GM18868 (cell line): ENCODE results near the gene SRD5A2.
A peak's percentile ranks its signal among the peaks of the same experiment; 100 is the strongest.
"Not testable (repeated sequence)": the region's sequence is repeated elsewhere in the genome, so short reads cannot be mapped to it uniquely, and the experiment has no call there.

ENCODE experiments used
- ATAC-seq: cut with Tn5 transposase; IDR thresholded peaks from one replicate; pipeline ENCODE4 v1.9.1; 2021; ENCODE audit warnings: mild to moderate bottlenecking, moderate library complexity; ENCODE audit not compliant: unreplicated experiment

Gene SRD5A2

GRCh38 chr2:31534636-31535035, 46.1 kb downstream of the SRD5A2 start:
- ATAC-seq = no peak

DNA sequence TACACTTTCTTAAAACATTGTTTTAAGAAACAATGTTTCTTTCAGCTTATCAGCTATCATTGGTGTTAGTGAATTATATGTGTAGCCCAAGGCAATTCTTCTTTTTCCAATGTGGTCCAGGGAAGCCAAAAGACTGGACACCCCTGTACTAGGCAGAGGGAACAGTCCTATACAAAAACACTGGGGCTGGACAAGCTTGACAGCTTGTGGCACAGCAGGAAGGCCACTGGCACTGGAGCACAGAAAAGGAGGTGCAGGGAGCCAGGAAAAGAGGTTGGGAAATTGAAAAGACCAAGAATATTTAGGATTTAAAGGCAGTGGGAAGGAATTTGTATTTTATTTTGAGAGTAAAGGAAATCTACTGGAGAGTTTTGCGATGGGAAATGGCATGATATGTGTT, 47.7 kb downstream of the SRD5A2 start:
- no peak for ATAC-seq

- no peak for ATAC-seq
Observed at GRCh38 chr2:31531101-31531500, 49.6 kb downstream of the SRD5A2 start.

- no peak for ATAC-seq
Observed at GRCh38 chr2:31529256-31529655, 51.5 kb downstream of the SRD5A2 start.

DNA sequence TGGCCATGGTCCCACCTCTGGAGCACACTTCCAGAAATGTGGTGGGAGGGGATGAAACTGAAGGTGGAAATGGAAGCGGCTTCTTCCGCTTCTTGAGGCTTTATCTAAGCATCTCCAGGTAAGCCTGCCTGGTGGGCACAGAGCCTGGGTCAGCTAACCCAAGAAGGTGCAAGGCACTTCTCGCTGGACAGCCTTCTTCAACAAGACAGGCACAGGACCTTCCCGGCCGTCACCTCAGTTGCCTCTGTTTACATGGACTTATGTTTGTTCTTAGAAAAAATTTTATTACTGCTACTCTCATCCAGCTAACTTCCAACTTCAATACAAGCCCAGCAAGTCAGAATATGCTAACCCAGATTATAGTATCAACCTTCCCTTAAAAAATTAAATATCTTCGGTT, 51.9 kb downstream of the SRD5A2 start:
- ATAC-seq = no peak

- no peak for ATAC-seq
Observed at GRCh38 chr2:31526946-31527732, 53.6 kb downstream of the SRD5A2 start.

DNA sequence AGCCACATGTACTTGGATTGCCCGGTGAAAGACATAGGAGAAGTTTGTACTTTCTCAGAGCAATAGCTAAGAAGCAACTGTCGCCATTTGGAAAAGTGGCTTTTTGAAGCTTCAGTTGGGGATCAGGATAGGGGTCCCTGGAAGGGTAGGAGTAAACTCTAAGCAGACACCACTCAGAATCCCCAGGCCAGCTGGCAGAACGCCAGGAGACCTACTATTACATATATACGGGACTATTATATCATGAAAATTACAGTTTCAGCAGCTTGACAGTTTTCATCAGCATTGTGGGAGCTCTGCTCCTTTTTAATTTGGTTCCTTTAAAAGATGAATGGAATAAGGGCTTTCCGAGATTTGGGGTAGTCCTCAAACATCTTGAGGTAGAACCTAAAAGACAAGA, 54.9 kb downstream of the SRD5A2 start:
- ATAC-seq = no peak

DNA sequence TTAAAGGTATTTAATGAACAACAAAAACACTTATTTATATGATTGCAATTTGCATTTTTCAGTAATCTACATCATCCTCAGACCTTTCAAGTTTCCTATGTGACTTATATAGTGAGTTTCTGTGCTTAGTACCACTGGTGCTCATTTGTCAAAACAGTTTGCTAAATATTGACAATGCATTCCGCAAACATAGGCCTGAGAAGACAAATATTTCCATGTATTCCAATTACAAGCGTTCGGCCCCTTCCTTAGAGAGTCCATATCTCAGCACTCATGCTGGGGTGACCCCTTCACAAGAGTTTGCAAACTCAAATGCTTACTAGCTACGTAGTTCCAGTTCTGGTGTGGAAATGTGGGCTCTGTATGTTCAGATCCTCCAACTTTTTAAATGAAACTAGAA, 56.1 kb downstream of the SRD5A2 start:
- ATAC-seq = no peak

DNA sequence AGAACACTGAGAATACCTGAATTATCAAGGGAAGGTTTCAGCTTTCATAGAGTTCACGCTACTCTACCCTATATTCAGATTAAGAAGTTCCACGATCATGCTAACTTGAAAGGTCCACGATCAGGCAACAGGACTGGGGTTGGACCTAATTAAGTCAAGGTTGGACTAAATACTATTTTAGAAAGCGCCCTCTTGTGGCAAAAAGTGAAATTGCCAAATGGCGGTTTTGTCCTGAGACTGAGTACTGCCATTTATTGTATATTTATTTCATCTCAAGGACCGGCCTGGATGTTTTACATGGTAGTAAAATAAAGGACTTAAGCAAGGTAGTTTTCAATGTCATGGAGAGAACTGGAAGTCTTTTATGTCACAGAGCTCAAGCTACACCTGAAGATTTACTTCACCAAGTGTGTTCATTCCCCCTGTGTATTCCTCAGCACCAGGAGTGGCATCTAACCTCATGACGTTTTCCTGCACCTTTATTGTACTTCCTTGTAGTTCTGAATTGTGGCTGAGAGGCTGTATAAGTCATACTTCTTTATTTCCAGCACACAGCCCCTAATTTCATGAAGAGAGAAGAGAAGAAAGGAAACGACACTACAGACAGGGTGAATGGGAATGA, 56.8 kb downstream of the SRD5A2 start:
- peak; percentile 60 for ATAC-seq

- ATAC-seq = no peak
Observed at GRCh38 chr2:31522786-31523185, 58.0 kb downstream of the SRD5A2 start.

DNA sequence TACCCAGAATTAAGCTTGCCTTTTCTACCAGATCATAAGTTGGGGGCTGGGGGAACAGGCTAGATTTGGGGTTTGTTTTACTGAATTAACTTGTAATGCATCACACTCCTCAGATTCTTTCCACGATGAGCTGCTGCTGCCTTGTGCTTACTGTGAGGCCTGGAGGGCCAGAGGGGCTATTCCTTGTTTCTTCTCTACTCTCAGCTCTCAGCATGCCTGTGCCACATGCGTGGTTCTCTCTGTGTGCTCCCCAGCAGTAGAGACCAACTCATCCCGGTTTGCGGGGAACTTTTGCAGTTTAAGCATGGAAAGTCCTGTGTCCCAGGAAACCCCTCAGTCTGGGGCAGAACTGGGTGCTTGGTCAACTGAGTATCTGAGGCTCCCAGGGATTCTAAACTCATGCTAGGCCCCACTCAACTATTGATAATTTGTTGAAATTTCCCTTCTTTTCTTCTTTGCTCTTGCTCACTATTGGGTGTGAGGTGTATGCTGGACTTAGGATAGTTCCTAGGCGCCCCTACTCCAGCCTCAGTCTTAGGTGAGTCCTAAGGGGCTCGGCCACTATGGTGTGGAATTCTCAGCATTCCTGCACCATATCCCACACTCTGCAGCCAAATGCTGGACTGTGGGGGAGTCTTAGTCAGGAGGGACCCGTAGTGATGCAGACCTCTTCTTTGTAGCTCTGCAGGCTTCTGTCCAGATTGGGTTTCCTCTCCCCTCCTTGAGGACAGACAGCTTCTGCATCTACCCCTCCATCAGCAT, 63.1 kb downstream of the SRD5A2 start:
- no peak for ATAC-seq

DNA sequence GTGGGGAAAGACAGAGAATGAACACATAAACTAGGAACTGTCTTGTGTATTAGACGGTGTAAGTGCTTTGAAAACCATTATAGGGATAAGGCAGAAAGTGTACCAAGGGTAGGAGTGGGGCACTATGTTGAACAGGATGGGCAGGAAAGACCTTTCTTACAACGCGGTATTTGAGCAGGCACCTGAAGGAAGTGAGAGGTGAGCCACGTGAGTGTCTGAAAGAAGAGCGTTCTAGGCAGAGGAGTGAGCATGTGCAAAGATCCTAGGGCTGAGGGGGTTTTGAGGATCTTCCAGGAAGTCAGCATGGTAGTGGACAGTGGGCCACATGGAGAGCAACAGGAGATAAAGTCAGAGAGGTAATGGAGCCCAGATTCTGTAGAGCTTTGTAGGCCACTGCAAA, 65.2 kb downstream of the SRD5A2 start:
- no peak for ATAC-seq

GRCh38 chr2:31513553-31513952, 67.2 kb downstream of the SRD5A2 start:
- no peak for ATAC-seq

DNA sequence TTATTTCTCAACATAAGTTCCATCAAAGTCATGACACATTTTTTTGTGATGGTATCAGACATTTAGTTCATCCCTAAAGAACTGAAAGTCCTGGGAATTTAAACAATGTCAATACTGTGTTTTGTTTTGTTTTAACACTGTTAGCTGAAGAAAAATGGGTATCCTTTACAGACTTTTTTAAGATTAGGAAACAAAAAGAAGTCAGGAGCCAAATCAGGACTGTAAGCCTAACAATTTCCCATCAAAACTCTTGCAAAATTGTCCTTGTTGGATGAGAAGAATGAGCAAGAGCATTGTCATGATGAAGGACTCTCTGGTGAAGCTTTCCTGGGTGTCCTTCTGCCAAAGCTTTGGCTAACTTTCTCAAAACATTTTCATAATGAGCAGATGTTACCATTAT, 69.4 kb downstream of the SRD5A2 start:
- no peak for ATAC-seq

DNA sequence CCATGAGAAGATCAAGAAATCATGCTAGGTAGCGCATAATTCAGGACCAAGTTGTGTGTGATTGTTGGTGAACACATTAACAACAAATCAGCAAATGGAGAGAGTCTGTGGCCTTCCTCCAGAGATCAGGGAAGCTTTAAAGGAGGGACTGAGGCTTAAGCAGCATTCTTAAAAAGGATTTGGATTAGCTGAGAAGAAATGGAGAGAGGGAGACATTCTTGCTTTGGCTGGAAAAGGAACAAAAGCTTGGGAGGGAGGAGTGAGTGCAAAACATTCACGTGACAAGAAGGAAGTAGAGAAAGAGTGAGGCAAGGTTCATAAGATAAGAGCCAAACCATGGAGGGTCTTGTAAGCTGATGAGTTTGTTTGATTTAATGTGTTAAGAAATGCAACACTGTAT, 75.6 kb downstream of the SRD5A2 start:
- ATAC-seq = no peak

DNA sequence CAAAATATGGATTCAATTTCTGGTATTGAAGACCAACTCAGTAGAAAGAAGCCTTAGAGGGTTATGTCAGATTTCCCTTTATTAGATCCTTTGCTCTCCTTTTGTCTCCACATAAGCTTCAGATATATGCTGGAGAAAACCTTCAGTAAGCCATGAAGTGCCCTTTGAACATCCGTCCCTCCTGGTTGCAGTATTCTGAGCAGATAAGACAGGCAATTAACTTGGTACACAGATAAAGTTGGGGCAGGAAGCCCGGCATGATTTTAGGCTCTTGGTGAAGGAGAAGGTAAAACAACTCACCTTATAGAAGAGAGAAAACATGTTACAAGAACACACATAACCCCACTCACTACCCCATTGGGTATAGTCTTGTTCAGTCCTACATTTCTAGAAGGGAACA, 76.4 kb downstream of the SRD5A2 start:
- no peak for ATAC-seq

DNA sequence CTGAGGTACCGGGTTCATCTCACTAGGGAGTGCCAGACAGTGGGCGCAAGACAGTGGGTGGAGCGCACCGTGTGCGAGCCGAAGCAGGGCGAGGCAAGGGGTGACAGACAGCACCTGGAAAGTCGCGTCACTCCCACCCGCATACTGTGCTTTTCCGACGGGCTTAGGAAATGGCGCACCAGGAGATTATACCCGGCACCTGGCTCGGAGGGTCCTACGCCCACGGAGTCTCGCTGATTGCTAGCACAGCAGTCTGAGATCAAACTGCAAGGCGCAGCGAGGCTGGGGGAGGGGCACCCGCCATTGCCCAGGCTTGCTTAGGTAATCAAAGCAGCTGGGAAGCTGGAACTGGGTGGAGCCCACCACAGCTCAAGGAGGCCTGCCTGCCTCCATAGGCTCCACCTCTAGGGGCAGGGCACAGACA, 84.3 kb downstream of the SRD5A2 start:
- ATAC-seq = not testable (repeated sequence)

- ATAC-seq = not testable (repeated sequence)
Observed at GRCh38 chr2:31489339-31489738, 91.4 kb downstream of the SRD5A2 start.

DNA sequence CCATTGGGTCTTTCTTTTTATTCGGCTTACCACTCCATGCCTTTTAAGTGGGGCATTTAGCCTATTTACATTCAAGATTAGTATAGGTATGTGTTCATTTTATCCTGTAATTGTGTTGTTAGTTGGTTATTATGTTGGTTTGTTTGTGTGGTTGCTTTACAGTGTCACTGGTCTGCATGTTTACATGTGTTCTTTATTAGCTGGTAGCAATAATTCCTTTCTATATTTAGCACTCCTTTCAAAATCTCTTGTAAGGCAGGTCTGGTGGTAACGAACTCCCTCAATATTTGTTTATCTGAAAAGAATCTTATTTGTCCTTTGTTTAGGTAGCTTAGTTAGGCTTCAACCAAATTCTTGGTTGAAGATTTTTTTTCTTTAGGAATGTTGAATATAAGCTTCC, 97.5 kb downstream of the SRD5A2 start:
- no peak for ATAC-seq

DNA sequence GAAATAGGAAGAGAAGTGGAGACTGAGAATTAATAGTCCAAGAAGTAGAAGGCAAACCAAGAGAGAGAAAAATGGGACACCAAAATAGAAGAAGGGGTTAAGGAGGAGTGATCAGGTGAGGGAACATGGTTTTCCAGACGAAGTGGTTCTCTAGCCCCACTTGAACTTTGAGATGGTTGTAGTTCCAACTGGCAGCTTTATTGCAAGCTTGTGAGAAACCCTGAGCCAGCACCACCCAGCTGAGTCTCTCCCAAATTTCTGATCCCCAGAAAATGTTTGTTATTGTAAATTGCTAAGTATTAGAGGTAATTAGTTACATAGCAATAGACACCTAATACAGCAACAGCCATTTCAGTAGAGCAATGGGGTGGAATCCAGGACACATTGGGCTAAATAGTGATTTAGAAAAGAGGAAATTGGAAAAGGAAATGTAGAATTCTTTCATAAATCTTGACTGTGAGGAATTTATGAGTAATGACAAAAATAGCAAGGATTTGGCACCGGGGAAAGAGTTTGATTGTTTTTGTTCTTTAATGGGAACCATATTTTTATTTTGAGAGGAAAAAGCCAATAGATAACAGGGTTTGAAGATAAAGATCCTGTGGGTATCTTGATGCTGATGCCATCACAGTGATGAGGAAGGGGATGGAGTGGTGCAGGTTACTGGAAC, 104.1 kb downstream of the SRD5A2 start:
- no peak for ATAC-seq

DNA sequence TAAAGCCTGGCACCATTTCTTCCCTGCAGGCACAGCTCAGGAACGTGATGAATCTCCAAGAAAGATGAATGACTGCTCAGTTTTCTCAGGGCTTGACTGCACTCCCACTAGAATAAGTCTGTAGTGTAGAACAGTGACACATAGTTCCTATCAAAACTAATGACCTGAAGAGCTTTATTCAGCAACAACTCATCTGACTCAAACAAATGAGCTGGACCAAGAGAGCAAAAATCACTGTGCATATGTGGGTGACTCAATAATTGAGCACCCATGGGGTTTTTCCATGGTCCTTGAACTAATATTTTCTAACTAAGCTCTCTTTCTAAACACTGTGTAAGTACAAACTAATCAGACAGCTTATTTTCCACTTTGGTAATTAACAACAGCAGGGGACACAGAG, 105.0 kb downstream of the SRD5A2 start:
- no peak for ATAC-seq
